CD4-positive, alpha-beta T cell treated with Interleukin-4 for 1 hour (primary cell): ENCODE data around the gene MATN3.
A peak's percentile ranks its signal among the peaks of the same experiment; 100 is the strongest.

Source experiments
- DNase-seq, 2 donors: peaks; one replicate each; pipeline ENCODE4 v3.0.0-alpha.2; 2020 to 2022

The MATN3 gene

DNA sequence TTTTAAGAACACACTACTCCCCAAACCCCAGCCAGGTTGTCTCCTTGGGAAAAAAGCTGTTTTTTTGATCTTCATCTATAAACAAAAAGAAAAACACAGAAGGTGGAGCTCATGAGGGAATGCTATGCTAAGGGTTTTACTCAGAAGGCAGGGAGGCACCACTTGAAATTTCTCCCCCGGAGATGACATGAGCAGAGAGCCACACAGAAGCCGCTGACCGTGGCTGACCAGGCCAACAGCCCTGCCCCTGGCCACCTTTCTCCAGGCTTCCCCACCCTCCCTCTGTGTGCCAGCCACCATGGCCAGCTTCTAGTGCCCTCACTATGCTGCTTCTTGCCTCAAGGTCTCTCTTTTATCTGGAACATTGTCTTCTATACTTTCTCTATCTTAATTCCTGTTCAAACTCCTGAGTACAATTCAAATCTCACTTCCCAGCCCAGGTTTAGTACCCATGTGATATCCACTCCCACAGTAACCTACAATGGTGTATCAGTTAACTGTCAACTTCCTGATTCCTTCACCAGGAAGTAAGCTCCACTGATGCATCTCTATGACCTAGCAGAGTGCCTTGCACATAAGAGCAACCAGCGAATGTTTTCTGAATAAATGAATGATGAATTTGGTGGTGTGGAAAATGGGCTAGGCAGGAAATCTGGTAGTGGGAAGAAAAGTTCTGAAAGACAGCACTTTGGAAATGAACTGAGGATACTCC is 23.6 kb upstream of the MATN3 start:
- no peak for DNase-seq

DNA sequence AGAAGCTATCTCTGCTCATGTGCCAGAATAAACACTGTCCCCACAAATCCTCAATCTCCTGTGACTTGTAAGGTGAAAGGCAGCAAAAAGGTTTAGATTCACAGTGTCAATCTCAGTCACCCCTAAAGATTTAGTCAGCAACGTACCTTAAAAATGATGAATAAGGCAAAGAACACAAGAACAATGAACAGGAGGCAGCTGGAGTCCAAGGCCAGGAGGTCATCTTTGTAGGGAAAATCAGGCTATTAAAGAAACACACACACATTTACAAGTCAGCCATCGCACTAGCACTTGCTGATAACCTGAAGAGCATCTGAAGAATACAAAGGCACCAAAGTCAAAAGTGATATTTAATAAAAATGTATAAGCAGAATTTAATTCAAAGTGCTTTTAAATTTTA is 22.4 kb upstream of the MATN3 start:
- no peak for DNase-seq

DNA sequence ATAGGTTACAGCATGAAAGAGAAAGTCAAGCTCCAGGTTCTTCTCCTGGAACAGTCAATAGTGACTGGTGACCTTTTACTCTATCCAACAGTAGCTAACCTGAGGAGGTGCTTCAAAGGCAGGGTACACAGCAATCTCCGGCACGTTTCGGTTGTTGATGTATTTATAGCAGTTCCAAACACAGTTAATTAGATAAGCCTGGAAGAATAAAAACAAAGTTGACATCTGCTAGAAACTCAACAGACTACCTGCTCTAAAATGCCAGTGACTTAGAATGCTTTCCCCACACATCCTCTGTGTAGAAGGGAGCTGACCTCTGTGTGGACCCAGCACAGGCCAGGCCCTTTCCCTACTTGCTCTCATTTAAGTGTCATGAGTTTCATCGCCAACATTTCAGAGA is 21.8 kb upstream of the MATN3 start:
- no peak for DNase-seq

DNA sequence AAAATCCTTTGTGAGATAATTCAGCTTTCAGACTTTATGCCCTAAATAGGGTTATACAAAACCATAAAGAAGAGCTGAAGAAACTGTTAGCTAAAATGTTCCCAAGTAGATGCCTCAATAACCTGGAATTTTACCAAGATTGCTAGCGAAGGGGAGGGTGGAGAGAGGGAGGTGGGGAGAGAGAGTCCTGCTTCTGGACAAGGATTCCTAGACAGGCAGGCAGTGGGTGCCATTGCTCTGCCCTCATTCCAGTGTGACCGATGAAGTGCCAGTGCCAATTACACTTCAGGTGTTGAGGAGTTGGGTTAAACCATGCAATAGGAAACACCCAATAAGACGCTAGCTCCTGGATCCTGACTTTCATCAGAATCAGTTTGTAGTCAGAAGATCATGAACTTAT is 20.9 kb upstream of the MATN3 start:
- no peak for DNase-seq

DNA sequence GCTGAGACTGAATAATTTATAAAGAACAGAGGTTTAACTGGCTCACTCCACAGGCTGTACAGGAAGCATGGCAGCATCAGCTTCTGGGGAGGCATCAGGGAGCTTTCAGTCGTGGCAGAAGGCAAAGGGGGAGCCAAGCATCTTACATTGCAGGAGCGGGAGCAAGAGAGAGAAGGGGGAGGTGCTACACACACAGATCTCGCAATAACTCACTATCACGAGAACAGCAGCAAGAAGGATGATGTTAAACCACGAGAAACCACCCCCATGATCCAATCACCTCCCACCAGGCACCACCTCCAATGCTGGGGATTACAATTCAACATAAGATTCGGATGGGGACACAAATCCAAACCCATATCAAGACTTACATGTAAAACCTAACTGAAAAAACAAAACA is 17.8 kb upstream of the MATN3 start:
- DNase-seq, result no peak

DNA sequence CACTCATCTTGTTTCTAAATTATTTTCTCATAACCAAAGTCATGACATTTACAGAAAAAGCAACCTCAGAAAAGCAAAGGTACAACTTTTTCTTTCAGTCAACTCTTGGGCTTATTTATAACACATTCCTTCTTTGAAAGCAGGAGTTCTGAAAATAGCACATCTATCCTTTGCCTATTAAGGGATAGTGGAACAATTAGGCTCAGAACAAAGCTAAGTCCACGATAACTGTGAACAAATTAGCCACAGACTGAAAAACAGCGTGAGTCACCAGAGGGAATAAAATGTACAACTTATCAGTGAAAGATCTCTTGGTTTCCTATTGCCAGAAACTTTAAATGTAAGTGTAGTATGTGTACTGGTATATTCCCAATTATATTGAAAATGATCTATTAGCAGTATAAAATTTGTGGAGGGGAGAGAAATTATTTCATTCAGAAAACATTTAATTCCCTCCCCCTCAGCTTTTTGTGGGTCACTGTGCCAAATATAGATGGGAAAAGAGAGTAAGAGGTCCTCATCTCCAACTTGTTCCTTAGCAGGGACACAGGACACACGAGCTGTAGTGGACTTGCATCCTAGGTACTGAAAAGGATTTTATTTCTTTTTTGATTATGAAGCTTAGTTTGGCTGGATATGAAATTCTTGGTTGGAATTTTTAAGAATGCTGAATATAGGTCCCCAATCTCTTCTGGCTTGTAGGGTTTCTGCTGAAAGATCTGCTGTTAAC is 15.4 kb upstream of the MATN3 start:
- DNase-seq, result no peak

DNA sequence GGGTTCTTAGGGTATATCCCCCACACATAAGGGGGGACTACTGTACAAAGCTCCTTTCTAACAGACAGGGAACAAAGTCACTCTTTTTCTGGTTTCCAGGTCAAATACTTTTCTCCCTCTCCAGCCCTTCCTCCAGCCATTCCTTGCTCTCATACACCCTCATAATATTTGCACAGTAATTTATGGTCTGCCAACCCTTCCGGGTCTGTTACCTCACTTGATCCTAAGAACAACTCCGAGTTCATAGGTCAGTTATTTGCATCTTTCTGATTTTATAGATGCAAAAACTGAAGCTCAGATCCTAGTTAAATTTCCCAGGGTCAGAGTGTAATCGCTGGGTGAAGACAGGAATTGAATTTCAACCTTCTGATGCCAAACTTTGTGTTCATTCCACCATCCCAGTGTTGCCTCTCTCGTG is 14.8 kb upstream of the MATN3 start:
- no peak for DNase-seq

DNA sequence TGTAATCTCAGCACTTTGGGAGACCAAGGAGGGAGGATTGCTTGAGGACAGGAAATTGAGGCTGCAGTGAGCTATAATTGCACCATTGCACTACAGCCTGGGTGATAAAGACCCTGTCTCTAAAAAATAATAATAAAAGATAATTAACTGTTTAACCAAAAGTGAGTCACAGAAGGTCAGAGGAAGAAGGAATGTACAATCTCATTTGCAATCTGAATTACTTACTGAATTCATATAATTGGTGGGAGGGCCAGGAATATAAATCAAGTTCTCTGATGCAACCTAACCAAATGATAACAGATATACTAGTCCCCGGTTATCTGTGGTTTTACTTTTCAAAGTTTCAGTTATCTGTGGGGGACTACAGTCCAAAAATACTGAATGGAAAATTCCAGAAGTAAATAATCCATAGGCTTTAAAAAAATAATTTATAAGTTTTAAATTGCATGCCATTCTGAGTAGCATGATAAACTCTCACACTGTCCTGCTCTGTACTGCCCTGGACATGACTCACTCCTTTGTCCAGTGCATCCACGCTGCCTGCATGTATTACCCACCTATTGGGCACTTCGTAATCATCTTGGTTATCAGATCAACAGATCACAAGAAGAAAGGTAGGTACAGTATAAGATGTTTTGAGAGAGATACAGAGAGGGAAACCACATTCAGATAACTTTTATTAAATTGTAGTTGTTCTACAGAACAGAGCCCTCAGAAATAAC is 12.8 kb upstream of the MATN3 start:
- DNase-seq, result no peak

DNA sequence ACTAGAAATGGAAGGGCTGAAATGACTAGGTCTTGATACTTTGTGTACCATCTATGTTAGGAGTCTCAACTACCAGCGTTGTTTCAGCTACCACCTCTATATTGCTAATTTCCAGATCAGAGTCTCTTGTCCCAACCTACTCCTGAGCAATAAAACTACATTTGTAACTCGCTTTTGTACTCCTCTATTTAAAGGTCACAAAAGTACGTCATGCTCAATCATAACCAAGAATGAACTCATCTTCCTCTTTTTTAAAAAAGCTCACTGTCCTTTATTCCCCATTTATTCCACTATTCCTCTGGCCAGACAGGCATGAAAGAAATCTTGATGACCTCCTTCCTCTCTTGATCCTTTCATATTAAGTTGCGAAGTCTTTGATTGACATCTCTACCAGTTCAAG is 11.2 kb upstream of the MATN3 start:
- no peak for DNase-seq

DNA sequence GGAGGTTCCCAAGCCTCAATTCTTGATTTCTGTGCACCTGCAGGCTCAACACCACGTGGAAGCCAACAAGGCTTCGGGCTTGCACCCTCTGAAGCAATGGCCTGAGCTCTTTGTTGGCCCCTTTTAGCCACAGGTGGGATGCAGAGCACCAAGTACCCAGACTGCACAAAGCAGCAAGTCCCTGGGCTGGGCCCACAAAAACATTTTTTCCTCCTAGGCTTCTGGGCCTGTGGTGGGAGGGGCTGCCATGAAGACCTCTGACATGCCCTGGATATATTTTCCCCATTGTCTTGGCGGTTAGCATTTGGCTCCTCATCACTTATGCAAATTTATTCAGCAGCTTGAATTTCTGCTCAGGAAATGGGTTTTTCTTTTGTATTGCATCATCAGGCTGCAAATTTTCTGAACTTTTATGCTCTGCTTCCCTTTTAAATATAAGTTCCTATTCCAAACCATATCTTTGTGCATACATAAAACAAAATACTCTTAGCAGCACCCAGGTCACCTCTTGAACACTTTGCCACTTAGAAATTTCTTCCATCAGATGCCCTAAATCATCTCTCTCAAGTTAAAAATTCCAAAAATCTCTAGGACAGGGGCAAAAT is 9.0 kb upstream of the MATN3 start:
- no peak for DNase-seq

DNA sequence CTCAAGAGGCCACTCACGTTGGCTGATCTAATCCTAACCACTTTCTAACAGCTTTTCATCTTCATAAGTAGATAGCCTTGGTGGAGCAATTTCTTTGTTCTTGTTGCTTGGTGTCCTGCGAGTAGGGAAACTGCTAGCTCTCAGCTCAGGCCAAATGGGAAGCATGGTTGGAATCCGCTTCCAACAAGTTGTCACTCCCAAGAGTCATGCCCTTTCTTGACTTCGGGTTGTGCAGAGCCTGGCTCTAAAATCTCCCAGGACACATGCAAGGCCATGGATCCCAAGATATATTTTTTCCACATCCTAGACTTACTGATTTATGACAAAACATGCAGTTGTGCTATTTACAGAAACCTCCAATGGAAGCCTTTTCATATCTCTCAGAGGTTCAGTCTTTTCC is 7.3 kb upstream of the MATN3 start:
- DNase-seq, result no peak

DNA sequence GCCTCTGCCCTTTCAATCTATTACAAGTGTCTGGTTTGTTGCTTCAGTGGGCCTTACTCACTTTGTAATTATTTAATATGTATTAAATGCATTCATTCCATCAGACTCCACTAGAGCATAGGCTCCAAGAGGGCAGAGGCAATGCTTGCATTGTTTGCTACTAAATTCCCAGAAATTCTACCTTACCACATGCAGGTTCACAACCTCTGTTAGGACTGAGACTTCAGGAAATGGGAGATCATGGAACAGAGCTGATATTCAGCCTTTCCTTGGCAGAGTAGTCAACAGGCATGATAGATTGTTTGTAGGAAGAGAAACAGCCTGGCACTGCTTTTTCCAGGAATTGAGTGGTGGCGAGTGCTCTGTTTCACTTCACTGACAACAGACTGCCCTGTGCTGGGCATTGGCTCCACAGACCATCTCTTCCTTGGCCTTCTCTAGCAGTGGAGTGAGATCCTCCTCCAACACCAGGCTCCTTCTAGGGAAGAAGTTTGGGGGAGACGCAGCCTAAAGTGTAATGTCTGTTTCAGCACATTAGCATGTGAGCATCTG is 6.2 kb upstream of the MATN3 start:
- no peak for DNase-seq

DNA sequence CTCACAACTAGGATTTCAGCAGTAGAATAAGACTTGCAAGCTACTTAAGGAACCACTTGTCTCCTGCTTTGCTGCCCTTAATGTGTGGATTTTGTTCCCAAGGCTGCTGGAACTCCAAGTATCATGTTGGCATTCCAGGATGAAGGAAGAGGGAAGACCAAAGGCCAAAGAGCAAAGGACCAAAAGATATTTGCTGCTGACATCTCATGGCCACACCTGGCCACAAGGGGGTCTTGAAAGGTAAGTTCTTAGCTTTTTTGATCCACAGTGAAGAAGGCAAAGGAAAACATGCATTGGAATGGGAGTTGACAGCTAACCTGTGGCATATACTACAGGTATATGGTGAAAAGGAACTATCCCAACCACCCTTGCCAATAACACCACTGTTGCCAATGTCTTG is 3.9 kb upstream of the MATN3 start:
- DNase-seq, result no peak

DNA sequence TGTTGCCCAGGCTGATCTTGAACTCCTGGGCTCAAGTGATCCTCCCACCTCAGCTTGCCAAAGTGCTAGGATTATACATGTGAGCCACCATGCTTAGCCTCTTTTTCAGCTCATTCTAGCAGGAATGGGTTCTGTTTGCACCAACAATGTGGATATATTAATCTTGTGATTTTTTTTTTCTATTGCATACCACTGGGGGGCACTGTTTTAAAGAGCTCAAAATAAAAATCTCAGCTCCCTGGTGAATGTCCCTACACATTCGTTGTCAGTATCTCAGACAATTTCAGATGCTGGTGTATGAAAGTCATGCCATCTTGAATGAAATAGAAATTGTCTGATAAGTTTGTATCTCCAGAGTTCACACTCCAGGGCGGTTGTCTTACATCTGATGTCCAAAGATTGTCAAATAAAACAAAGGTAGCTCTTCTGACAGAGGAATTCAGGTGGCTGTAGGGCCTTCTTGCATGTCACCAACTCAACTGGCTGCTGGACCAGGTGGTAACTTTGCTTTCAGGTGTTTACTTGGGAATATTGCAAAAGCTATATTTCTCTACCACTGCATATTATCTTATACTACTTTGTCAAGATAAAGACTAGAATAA is 3.1 kb upstream of the MATN3 start:
- peak in 1 of 2 donors; percentile 44 for DNase-seq

DNA sequence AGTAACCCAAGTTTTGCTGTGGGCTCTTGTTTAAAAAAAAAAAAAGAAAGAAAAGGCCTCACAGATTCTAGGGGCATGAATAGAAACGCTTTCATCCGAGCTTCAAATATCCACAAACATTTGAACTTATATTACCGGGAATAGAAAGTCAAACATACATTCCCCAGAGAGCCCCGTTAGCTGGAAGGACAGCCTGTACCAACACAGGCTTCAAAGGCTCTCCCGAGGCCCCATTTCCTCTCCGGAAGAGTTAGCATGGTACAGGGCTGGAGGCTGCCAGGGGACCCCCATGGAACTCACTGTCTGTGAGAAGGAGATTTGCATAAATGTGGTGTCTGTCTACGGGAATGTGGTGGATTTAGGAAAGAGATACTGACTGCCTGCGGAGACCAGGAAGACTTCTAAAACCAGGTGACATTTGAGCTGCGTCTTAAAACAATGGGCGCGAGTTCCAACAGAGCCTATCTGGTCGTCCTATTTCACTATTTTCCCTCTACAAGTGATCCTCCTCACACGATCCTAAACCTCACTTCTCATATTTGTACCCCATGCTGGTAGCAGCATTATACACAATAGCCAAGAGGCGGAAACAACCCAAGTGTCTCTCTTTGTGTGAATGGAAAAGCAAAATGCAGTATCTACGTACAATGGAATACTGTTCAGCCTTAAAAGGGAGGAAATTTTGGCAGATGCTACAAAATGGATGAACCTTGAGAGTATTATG is 820 bp upstream of the MATN3 start:
- DNase-seq, result no peak

DNA sequence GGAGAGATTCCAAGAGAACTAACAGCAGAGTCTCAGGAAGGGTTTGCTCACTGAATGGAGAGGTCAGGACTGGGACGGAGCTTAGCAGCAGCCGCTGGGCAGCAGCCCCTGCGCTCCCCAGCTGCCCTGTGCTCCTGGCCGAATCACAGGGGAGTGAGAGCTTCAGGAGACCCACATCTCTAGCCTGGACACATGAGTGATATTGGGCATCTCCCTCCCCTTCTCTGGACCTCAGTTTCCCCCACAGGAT is 511 bp downstream of the MATN3 start:
- no peak for DNase-seq

DNA sequence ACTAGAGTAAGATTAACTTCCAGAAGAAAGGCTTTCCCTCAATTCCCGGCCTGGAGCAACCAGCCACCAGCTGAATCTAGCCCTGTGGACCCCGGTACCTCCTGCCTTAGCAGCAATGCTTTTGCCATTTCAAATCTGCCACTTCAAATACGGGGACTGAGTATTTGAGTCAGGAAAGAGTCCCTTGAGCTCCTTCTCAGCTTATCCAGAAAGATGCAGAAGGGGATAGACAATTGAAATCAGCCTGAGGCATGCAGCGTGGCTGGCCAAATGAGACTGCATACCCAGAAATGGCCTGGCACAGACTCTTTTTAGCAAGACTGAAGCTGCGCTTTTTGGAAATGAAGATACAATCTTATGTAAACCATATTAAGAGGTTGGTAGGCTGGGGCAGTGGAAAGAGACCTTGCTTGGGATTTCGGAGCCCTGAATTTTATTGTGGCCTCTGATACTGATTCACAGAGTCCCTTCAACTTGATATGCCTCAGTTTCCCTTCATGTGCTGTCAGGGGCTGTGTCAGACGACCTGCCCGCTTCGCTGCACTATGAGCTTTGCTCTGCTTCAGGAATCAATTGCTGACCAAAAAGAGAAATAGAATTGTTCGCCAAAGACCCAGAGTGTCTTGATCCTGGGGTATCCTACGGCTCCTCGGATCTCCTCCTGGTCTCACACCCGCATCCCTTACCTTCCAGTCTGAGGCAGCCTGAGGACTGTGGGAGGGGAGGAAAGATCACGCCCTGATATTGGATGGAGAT is 1.0 kb downstream of the MATN3 start:
- no peak for DNase-seq

DNA sequence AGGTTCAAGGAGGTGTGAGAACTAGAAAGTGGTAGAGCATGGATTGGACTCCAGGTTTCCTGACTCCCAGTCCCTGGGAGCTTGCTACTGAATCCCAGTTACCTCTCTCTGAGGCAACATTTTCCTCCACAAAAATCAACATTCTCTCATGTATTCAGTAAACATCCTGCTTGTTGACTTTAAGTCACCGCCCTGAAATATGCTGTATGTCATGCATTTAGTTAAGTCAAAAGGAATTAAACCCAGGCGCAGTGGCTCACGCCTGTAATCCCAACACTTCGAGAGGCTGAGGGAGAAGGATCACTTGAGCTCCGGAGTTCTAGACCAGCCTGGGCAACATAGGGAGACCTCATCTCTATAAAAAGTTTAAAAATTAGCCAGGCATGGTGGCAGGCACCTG is 3.8 kb downstream of the MATN3 start:
- DNase-seq, result no peak

DNA sequence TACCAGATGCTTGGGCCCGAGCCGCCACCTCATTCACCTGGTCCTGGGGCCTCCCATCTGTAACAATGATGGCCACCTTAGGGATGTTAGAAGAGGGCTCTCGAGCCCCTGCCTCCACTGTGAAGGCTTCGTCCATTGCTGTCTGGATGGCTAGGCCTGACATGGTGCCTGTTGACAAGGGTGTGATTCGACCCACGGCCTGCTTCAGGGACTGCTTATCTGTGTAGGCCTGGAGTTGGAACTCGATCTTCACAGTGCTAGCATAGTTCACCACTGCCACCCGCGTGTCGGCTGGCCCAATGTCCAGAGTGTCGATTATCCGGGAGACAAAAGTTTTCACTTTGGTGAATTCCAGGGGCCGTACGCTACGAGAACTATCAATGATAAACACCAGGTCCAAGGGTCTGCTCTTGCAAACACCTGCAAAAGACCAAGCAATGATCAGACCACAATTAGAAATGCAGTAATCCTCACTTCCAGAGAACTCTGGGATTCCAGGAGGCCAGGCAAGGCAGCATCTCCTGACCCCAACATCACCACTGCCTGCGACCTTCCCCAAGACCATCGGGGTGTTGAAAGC is 6.5 kb downstream of the MATN3 start:
- DNase-seq, result no peak

DNA sequence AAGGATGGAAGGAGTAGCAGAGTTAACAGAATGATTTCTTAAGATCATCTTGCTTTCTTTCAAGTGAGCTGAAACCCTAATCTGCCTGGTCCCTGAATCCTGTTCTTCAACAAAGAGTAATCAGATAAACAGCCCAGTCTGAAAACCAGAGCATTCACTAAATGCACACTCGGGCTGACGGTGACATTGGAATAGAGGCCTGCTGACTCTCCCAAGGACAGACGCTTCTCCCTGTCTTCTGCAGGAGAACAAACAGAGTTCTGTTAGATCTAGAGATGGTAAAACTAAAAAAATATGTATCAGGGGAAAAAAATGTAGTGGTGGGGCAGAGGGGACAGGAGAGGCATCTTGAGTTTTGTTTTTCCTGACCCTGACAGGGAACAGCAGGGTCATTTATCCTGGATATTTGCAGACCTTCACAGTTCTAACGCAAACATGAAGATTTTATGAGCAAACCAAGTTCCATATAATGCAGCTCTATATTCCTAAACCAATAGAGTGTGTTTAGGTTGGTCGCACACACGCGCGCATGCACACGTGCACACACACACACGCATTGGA is 7.3 kb downstream of the MATN3 start:
- no peak for DNase-seq

DNA sequence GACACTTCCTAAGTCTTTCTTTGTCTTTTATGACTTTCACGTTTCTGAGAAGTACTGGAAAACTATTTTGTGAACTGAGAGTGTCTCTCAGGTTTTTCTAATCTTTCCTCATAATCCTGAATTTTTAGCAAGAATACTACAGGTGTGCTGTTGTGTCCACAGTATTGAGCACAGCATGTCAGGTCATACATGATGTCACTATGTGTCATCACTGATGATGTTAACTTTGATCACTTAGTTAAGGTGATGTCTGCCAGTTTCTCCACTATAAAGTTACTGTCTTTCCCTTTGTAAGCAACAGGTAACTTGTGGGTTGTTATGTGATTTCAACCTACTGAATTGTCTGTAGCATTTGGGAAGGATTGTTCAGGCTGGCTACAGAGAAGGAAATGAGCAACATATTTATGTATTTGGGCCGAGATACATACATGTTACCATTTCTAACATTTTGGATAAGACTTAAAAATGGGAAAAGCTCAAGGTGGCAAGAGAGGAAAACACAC is 11.1 kb downstream of the MATN3 start:
- DNase-seq, result no peak
